Erythroblast (primary cell): ENCODE data around the gene SPN.

Experiments
- GATA1 ChIP-seq: IDR thresholded peaks from 2 replicates; pipeline ENCODE4 v1.6.1; 2011; ENCODE audit warnings: low read depth, mild to moderate bottlenecking, control low read depth, low read length, moderate library complexity
- POLR2A ChIP-seq: IDR thresholded peaks from 2 replicates; pipeline ENCODE4 v1.6.1; 2011; ENCODE audit warnings: mild to moderate bottlenecking, low read length

DNA sequence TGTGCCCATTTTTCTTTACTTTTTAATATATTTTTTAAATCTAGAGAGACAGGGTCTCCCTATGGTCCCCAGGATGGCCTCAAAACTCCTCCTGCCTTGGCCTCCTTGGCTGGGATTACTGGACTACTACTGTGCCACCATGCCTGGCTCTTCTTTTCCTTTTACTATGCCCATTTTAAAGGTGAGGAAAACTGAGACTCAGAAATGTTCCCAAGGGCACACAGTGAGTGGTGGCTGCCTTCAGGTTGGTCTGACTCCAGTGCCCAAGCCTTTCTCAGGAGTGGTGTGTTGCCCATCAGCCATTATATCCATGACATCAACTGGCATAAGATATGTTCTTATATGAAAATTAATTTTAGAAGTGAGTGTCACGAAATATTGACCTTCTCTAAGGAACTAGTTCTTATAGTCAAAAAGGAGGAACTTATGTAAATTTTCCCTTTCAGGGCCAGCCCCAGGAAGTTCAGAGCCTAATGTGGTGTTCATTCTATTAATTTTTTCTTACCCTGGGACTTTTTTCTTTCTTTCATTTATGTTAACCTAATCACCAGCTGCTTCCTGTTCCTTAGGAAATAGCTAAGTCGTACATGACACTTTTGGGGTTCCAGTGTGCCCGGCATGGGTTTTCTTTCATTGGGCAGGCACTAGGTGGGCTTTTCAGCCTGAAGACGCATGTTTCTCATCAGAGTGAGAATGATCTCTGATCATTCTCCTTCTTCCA, 17.9 kb upstream of the SPN start:
- TF ChIP-seq POLR2A (no peak), GATA1 (no peak)
